HG03520 (cell line): Measurements from ENCODE around the gene MATR3.
"Not testable (repeated sequence)": the region's sequence is repeated elsewhere in the genome, so short reads cannot be mapped to it uniquely, and the experiment has no call there.

Experiments
- ATAC-seq: cut with Tn5 transposase; IDR thresholded peaks from one replicate; pipeline ENCODE4 v1.9.1; 2021; ENCODE audit warnings: mild to moderate bottlenecking, moderate library complexity; ENCODE audit not compliant: unreplicated experiment

Gene MATR3

DNA sequence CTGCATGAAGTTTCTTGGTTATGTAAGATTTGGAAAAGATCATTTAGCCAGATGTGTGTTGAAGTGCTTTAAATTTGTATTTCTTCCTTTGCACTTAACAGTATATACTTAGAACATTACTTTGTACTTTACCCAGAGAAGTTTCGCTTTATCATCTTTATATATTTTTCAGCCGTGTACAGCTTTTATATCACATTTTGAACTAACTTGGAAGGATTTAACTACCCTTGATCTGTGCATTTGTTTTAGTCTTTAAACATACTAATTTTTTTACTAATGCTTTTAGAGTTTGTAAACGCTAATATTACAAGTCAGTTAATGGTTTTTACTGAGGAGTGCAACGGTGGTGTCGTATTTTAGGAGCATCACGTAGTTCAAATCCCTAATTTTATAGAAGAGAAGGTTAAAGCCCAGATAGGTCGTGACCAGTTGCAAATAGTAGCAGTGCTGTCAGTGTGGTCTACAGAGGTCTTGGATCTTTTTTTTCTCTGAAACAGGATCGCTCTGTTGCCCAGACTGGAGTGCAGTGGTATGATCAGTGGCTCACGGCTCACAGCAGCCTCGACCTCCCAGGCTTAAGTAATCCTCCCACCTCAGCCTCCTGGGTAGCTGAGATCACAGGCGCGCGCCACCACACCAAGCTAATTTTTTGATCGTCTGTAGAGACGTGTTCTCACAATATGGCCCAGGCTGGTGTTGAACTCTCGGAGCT lies 2.0 kb downstream of the MATR3 start:
- no peak for ATAC-seq

- ATAC-seq: no peak
Measured at GRCh38 chr5:139296198-139296597, 2.7 kb downstream of the MATR3 start.

DNA sequence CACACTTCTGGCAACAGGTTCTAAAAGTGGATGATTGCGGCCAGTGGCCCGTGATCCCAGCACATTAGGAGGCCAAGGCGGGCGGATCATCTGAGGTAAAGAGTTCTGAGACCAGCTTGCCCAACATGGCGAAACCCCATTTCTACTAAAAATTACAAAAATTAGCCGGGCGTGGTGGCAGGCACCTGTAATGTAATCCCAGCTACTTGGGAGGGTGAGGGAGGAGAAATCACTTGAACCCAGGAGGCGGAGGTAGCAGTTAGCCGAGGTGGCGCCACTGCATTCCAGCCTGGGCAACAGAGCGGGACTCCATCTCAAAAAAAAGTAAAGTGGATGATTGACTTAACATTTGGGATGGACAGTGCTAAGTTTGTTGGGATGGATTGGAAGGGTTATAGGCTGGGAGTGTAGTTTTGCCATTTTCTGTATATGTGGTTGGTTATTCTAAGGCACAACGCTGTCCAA lies 3.4 kb downstream of the MATR3 start:
- ATAC-seq: no peak

DNA sequence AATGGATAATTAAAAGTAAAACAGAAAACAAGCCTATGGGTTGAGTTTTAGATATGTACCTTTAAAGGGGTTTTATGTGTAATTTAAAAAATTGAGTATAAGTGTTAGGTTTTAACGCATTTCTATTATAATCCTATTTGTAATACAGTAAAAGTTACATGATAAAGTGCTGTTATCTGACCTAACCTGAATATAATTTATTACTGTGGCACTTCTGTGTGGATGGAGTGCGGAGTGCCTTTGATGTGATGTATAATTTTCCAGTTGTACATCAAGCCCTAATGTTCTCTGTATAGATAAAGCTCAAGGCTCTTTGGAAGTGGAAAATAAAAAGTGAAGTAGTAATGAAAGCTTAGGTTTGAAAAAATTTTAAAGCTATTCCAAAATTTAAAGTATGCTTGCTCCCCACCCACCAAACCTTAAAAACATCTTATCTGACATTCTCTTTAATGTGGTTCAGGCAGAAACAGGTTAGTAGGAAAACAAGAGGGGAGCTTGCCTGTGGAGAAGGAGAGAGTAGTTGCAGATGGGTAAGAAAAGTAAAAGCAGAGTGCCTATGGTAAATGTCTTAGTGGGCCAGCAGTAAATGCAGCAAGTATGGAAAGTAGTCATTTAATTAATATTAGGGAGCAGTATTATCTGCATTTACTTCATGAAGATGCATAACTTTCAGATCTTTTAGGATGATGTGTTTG lies 4.0 kb downstream of the MATR3 start:
- no peak for ATAC-seq

DNA sequence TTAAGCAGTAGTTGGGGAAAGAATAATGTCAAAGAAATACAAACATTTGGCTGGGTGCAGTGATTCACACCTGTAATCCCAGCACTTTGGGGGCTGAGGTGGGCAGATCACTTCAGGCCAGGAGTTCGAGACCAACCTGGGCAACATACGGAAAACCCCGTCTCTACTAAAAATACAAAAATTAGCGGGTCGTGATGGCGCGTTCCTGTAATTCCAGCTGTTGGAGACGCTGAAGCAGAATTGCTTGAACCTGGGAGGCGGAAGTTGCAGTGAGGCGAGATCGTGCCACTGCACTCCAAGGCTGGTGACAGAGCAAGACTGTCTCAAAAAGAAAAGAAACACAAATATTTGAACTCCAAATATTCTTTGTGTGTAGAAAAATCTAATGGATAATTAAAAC lies 4.7 kb downstream of the MATR3 start:
- ATAC-seq: no peak

DNA sequence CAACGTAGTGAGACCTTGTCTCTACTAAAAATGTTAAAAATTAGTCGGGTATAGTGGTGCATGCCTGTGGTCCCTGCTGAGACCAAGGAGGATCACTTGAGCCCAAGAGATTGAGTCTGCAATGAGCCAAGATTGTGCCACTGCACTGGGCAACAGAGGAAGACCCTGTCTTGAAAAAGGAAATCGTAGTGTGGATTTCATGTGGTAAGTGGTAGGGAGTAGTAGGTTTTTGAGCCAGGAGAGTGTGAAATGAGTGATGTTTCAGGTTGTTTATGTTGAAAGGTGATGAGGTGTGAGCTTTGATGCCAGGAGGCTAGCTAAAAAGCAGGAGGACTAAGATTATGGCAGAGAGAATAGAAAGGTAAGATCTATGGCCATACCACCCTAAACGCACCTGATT lies 5.9 kb downstream of the MATR3 start:
- ATAC-seq: no peak

DNA sequence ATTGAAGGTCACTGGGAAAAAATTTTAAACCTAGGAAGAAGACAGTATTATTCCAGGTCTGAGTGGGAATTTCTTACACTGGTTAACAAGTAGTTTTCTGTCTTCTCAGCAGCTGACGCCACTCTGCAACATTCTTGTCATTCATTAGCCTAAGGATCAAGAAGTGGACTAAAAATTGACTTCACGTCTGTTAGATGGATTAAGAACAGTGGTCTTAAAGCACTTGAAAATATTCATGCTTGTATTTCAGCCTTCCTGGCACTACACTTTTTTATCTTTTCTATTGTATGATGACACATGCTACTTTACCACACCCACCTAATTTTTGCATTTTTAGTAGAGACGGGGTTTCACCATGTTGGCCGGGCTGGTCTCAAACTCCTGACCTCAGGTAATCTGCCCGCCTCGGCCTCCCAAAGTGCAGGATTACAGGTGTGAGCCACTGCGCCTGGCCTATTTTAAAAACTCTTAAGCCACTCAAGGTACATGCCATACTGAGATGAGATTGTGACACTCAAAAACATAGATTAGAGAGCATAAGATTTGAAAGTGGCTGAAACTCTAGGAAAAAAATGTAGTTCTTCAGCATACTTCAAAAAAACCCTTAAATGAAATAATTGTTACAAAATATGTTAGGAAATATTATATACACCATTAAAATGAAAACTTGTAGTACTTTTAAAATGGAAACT lies 8.4 kb downstream of the MATR3 start:
- no peak for ATAC-seq

GRCh38 chr5:139304391-139305324 lies 11.1 kb downstream of the MATR3 start:
- ATAC-seq: no peak

DNA sequence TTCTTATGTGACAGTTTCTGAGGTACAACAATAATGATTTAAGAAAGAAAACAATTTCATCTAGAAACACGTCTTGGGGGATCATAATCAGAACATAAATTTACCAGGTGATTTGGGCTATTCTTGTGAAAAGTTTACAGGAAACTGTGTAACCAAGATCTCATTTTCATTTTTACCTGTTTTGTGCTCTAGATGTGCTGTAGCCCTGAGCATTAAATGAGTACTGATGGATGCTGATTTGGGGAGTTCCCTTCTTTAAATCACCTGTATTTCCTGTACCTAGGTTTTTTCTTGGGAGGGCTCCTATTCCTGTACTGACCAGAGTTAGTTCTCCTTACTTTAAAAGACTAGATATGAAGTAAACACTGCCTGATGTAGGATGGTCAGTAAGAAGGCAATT lies 12.7 kb downstream of the MATR3 start:
- ATAC-seq: no peak

DNA sequence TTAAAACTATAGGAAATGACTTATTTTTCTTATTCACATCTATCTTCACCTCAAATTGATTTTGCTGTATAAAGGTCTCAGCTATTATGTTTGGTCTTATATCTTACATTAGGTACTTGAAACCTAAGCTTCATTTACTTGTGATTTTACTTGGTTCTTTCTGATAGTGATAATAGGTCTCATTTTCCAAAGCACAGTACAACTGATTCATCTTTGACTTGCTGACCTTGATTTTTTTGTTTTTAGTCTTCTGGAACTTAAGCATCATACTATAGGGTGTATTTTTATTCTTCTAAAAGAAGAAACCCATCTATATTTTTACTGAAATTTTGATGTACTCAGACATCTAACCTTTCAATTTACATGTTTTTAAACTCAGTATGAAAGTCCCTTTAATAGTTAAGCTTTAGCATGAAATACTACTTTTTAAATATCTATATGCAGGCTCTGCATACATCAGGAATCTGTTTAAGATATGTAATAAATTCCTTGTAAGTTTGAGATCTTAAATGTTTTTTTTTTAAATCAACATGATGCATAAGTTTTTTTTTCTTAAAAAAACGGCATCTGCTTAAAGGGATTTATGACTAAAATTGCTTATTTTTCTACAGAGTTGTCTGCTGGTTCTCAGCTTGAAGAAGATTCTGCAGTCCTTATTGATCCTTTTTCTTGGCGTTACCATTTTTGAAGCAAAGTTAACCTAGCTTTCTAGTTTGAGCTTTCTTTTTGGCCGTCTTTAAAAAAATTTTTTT lies 13.3 kb downstream of the MATR3 start:
- no peak for ATAC-seq

DNA sequence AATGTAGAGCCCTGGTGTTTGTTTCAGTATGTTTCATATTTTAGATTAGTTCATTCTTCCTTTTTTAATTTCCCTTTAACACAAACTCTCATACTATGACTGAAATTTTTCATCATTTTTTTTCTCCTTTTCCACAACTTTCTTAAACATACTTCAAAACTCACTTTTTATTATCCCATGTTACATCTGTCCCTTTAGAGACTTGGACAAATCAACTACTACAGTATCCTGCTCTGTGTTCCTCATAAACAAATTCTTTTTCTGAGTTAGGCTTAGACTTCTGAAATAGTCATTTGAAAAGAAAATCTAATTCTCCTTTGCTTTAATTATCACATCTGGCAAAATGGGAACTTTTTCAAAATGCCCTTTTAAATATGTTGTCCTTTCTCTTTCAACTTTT lies 15.3 kb downstream of the MATR3 start:
- no peak for ATAC-seq

DNA sequence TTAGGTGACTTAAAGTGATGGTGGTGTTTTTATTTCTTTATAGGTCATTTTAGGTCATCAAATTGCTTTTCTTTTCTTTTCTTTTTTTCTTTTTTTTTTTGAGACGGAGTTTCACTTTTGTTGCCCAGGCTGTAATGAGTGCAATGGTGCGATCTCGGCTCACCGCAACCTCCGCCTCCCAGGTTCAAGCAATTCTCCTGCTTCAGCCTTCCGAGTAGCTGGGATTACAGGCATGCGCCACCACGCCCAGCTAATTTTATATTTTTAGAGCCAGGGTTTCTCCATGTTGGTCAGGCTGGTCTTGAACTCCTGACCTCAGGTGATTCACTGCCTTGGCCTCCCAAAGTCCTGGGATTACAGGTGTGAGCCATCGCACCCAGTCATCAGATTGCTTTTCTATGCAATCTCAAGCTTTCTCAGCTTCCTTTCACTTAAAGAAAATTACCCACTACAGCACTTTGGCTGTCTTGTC lies 17.2 kb downstream of the MATR3 start:
- not testable (repeated sequence) for ATAC-seq

- ATAC-seq: no peak
Measured at GRCh38 chr5:139312075-139312474, 18.5 kb downstream of the MATR3 start.

- ATAC-seq: no peak
Measured at GRCh38 chr5:139314276-139314675, 20.7 kb downstream of the MATR3 start.

GRCh38 chr5:139315056-139315615 lies 21.6 kb downstream of the MATR3 start:
- no peak for ATAC-seq

DNA sequence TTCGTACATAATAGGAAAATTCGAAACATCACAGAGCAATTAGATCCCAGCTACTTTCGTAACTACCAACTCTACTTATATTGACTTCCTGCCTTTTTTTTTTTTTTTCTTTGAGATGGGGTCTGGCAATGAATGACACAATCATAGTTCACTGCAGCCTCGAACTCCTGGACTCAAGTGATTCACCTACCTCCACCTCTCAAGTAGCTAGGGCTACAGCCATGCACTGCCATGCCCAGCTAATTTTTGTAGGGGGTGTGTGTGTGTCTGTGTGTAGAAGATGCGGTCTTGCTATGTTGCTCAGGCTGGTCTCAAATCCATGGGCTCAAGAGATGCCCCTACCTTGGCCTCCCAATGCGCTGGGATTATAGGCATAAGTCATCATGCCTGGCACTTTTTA lies 42.3 kb downstream of the MATR3 start:
- ATAC-seq: no peak

DNA sequence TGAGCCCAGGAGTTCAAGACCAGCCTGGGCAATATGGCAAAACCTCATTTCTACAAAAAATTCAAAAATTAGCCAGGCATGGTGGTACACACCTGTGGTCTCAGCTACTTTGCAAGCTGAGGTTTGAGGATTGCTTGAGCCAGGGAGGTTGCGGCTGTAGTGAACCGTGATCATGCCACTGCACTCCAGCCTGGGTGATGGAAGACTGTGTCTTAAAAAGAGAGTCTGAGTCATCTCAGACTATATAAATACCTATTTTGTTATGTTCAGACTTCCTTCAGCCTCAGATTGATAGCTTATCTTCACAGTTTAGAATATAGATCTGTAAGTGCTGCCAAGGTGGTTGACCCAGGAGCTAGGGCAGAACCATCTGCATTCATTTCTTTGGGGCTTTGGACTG lies 46.5 kb downstream of the MATR3 start:
- no peak for ATAC-seq

DNA sequence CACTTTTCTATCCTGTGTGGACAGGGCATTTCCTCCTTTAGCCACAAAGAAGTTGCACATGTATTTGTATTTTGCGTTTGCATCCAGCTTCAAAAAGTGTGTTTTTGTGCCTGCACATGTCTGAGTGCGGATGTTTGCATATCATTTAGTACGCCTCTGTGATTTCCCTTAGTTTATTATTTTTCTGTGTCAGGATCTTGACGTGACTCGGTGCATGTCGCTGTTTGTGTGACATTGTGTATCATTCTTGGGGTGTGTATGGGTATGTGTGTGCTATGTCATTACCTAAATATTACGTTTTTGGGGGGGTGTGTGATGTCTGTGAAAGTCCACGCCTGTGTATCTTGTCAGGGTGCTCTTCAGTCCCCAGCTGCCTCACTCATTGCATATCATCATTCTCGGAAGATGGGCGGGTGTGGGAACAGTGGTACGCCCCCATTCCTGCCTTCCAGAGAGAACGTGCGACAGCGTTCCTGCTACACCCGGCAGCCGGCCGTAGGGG lies 47.7 kb downstream of the MATR3 start:
- ATAC-seq: peak; percentile 24

DNA sequence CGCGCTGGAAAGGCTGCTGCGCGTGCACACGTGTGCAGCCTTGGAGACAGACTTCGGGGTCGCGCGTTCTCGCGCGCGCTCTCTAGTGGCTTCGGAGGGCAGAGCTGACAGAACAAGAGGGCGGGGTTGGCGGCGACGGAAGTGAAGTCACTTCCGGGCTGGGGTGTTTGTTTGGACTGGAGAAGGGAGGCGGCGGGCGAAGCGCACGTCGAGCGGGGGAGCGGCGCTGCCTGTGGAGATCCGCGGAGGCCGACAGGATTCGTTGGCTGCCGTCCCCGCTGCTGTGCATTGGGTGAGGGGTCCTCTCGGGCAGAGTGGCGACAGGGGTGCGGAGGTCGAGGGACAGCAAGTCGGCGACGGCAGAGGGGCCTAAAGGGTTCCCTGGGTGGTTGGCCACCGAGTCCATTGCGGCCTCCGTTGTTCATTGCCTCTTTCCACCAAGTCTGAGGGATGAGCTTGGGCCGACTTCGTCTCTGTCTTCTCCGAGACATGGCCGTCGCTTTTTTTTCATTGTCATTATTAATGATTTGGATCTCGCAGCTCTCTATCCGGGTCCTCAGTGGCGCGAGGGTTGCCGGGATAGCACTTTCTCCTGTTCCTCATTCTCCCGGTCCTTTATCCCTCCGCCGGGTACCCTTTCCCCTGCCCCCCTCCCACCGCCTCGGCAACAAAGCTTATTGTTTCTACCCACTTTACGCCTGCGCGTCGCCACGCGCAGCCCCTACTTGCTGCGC lies 48.3 kb downstream of the MATR3 start, which contains the start of gene PAIP2:
TSS of gene PAIP2 (plus strand) at position 166 of the 734 bp plus-strand sequence. CDS start 21,931 bp downstream, outside the sequence.
- ATAC-seq: peak; percentile 90
